Motor neuron (in vitro differentiated cells): ENCODE results near the gene SOBP. TPM values are rescaled to one million over a fixed set of nuclear protein-coding genes. Genes with fewer than 3 reads are reported as not detected.
A peak's percentile ranks its signal among the peaks of the same experiment; 100 is the strongest.

Experiments used
- ATAC-seq, 8 experiments: fragments of 200-7000 bp; cut with Tn5 transposase; replicated peaks in 6 of 8; 2 replicates each; pipeline ENCODE4 v1.8.0; 2021; ENCODE audit warnings: mild to moderate bottlenecking in 8 of 8, moderate library complexity in 8 of 8
- H3K27ac ChIP-seq, 2 donors: fragments of 250-450 bp; sonication (Bioruptor Pico); 2 replicates each; pipeline ENCODE4 v1.9.0; 2021; ENCODE audit warnings: antibody characterized with exemption in 2 of 2, mild to moderate bottlenecking in 2 of 2, moderate library complexity in 1 of 2
- H3K4me1 ChIP-seq, 2 donors: fragments of 250-450 bp; sonication (Bioruptor Pico); replicated peaks in 1 of 2; 2 replicates each; pipeline ENCODE4 v1.6.1; 2021; ENCODE audit warnings: antibody characterized with exemption in 2 of 2, mild to moderate bottlenecking in 2 of 2, moderate library complexity in 1 of 2
- H3K4me3 ChIP-seq, 5 donors: fragments of 250-450 bp; sonication (Bioruptor Pico); 2 replicates each; pipeline ENCODE4 v1.9.0; 2021; ENCODE audit warnings: antibody characterized with exemption in 5 of 5, mild to moderate bottlenecking in 5 of 5, moderate library complexity in 4 of 5
- WGBS, 10 experiments: fragments of 450-650 bp; shearing (Covaris generic); methylation state at CpG; one replicate each; pipeline ENCODE4 v1.0.0; 2022; 5-methylcytosine and 5-hydroxymethylcytosine counted together
- in situ Hi-C, 9 experiments: fragments of 400-800 bp; cut with MboI; loops; one replicate each; pipeline ENCODE4 v1.15.0; 2021; ENCODE audit warnings: low sequenced_read_pairs in 9 of 9, low pct_unique_long_range_greater_than_20kb in 2 of 9; ENCODE audit not compliant: unreplicated experiment in 9 of 9
- total RNA-seq, 8 experiments: library from RNA; unstranded; fragments of 300-600 nt; gene quantifications; 2 replicates each; pipeline versions ENCODE4 v1.2.3 to v1.2.4, GENCODE V29; 2022

Gene SOBP
- total RNA-seq, 8 experiments from 2014 or later: 1.2 to 42.5 (median 9.6) TPM

- Histone ChIP-seq H3K27ac (no peak overlapping the region), H3K4me3 (no peak overlapping the region), H3K4me1 (peaks cover 11 to 23% of the 10 kb centered on the region in 2 donors)
- ATAC-seq: no peak
- in situ Hi-C loops: no loop called here
- 78 to 100% (median 98%) methylated on average over 5 to 9 of the region's 40 CpGs; no CpG with 5 or more reads in 5 of the 10 experiments for WGBS, 10 experiments
These were observed 145.2 kb downstream of the SOBP start for GRCh38 chr6:107635057-107635515.

- in situ Hi-C loops: no loop called here
- Histone ChIP-seq H3K4me1 (peaks cover 7 to 12% of the 10 kb centered on the region in 2 donors), H3K4me3 (no peak overlapping the region), H3K27ac (no peak overlapping the region)
- WGBS, 10 experiments: 84 to 100% (median 94%) methylated on average over 1 to 9 of the region's 10 CpGs
- no peak for ATAC-seq
These were observed 146.6 kb downstream of the SOBP start for GRCh38 chr6:107636486-107636885.

- ATAC-seq: peak in 4 of 8 experiments; percentile 41 to 78 (median 72)
- Histone ChIP-seq H3K4me3 (no peak overlapping the region), H3K4me1 (peaks cover 7 to 10% of the 10 kb centered on the region in 2 donors), H3K27ac (no peak overlapping the region)
- 55 to 91% (median 69%) methylated on average over 2 to 9 of the region's 11 CpGs; no CpG with 5 or more reads in 1 of the 10 experiments for WGBS, 10 experiments
- in situ Hi-C loops: no loop called here
These were observed 147.7 kb downstream of the SOBP start for GRCh38 chr6:107637316-107638315.

- H3K4me1 ChIP-seq: peaks cover 7 to 10% of the 10 kb centered on the region in 2 donors
- 64 to 100% (median 92%) methylated on average over 1 to 4 of the region's 4 CpGs for WGBS, 10 experiments
- no peak overlapping the region for H3K4me3 ChIP-seq
- in situ Hi-C loops: no loop called here
- no peak for ATAC-seq
- no peak overlapping the region for H3K27ac ChIP-seq
These were observed 148.6 kb downstream of the SOBP start for GRCh38 chr6:107638493-107638892.

- Histone ChIP-seq H3K4me1 (peaks cover 7 to 10% of the 10 kb centered on the region in 2 donors), H3K27ac (no peak overlapping the region), H3K4me3 (no peak overlapping the region)
- ATAC-seq: no peak
- in situ Hi-C loops: no loop called here
- 7 to 100% (median 48%) methylated on average over 1 to 2 of the region's 2 CpGs for WGBS, 10 experiments
These were observed 149.6 kb downstream of the SOBP start for GRCh38 chr6:107639511-107639910.

- peaks cover 14 to 16% of the 10 kb centered on the region in 2 donors for H3K4me1 ChIP-seq
- in situ Hi-C loops: no loop called here
- H3K4me3 ChIP-seq: no peak overlapping the region
- 86 to 100% methylated on average over 1 of the region's 1 CpG; no CpG with 5 or more reads in 8 of the 10 experiments for WGBS, 10 experiments
- no peak for ATAC-seq
- no peak overlapping the region for H3K27ac ChIP-seq
These were observed 151.2 kb downstream of the SOBP start for GRCh38 chr6:107641071-107641470.

GRCh38 chr6:107641500-107641941 lies 151.6 kb downstream of the SOBP start:
- ATAC-seq: peak in 1 of 8 experiments; percentile 27
- WGBS, 10 experiments: 67 to 100% (median 96%) methylated on average over 1 to 13 of the region's 14 CpGs; no CpG with 5 or more reads in 1 of the 10 experiments
- no peak overlapping the region for H3K27ac ChIP-seq
- in situ Hi-C loops: no loop called here
- H3K4me3 ChIP-seq: no peak overlapping the region
- peaks cover 14 to 16% of the 10 kb centered on the region in 2 donors for H3K4me1 ChIP-seq

- Histone ChIP-seq H3K4me3 (no peak overlapping the region), H3K27ac (no peak overlapping the region), H3K4me1 (peaks cover 12 to 14% of the 10 kb centered on the region in 2 donors)
- WGBS, 10 experiments: 4 to 80% (median 68%) methylated on average over 1 to 3 of the region's 3 CpGs; no CpG with 5 or more reads in 1 of the 10 experiments
- peak in 2 of 8 experiments; percentile 14 to 27 for ATAC-seq
- in situ Hi-C loops: no loop called here
These were observed 152.4 kb downstream of the SOBP start for GRCh38 chr6:107642095-107642860.

- Histone ChIP-seq H3K27ac (no peak overlapping the region), H3K4me1 (peaks cover 9 to 10% of the 10 kb centered on the region in 2 donors), H3K4me3 (no peak overlapping the region)
- 50 to 100% (median 88%) methylated on average over 1 to 3 of the region's 3 CpGs for WGBS, 10 experiments
- in situ Hi-C loops: no loop called here
- no peak for ATAC-seq
These were observed 153.0 kb downstream of the SOBP start for GRCh38 chr6:107642861-107643328.

GRCh38 chr6:107644513-107644912 lies 154.6 kb downstream of the SOBP start:
- WGBS, 10 experiments: 8 to 100% (median 78%) methylated on average over 1 of the region's 1 CpG; no CpG with 5 or more reads in 2 of the 10 experiments
- in situ Hi-C loops: no loop called here
- ATAC-seq: no peak
- Histone ChIP-seq H3K4me3 (no peak overlapping the region), H3K4me1 (peaks cover 7 to 11% of the 10 kb centered on the region in 2 donors), H3K27ac (no peak overlapping the region)

- 52 to 100% (median 67%) methylated on average over 1 to 4 of the region's 4 CpGs; no CpG with 5 or more reads in 3 of the 10 experiments for WGBS, 10 experiments
- peak in 3 of 8 experiments; percentile 9 to 36 (median 30) for ATAC-seq
- Histone ChIP-seq H3K27ac (no peak overlapping the region), H3K4me3 (no peak overlapping the region), H3K4me1 (peaks cover 7 to 11% of the 10 kb centered on the region in 2 donors)
- in situ Hi-C loops: no loop called here
These were observed 155.8 kb downstream of the SOBP start for GRCh38 chr6:107645740-107646139.

- H3K27ac ChIP-seq: no peak overlapping the region
- in situ Hi-C loops: no loop called here
- 29 to 95% (median 85%) methylated on average over 3 to 7 of the region's 9 CpGs; no CpG with 5 or more reads in 1 of the 10 experiments for WGBS, 10 experiments
- peaks cover 7 to 11% of the 10 kb centered on the region in 2 donors for H3K4me1 ChIP-seq
- peak in 3 of 8 experiments; percentile 93 to 98 (median 96) for ATAC-seq
- no peak overlapping the region for H3K4me3 ChIP-seq
These were observed 156.3 kb downstream of the SOBP start for GRCh38 chr6:107646176-107646575.
